Activated naive CD4-positive, alpha-beta T cell treated with anti-CD3 and anti-CD28 coated beads for 36 hours (primary cell): ENCODE results near the gene ZHX3. TPM values are rescaled to one million over a fixed set of nuclear protein-coding genes. Genes with fewer than 3 reads are reported as not detected.

ENCODE experiments used
- CTCF ChIA-PET: fragments of 350-600 bp; sonication (Branson Sonifier 250); formaldehyde crosslinking; loops from one replicate; lab custom pipeline; 2021; ENCODE audit warnings: antibody characterized with exemption; lab: Charles Lee
- DNase-seq: peaks from one replicate; pipeline ENCODE4 v3.0.0-alpha.2; 2020
- H3K27ac Mint-ChIP-seq: one replicate; pipeline ENCODE4 v1.8.0; 2021; ENCODE audit warnings: mild to moderate bottlenecking, mixed read lengths
- H3K27me3 Mint-ChIP-seq: one replicate; pipeline ENCODE4 v1.8.0; 2021; ENCODE audit warnings: low read depth, mixed read lengths
- H3K36me3 Mint-ChIP-seq: one replicate; pipeline ENCODE4 v1.8.0; 2021; ENCODE audit warnings: low read depth, mixed read lengths
- H3K4me1 Mint-ChIP-seq: one replicate; pipeline ENCODE4 v1.8.0; 2021; ENCODE audit warnings: low read depth, mixed read lengths
- H3K4me3 Mint-ChIP-seq: one replicate; pipeline ENCODE4 v1.8.0; 2021; ENCODE audit warnings: mild to moderate bottlenecking, moderate library complexity, mixed read lengths
- H3K9me3 Mint-ChIP-seq: one replicate; pipeline ENCODE4 v1.8.0; 2021; ENCODE audit warnings: mixed read lengths
- intact Hi-C: fragments of 100-400 bp; cut with micrococcal nuclease; formaldehyde crosslinking; loops from one replicate; pipeline ENCODE4 v1.15.1; 2023
- total RNA-seq, 2 experiments: library from RNA; stranded (reverse); gene quantifications; one replicate each; pipeline ENCODE4 v1.2.3, GENCODE V29; 2021

Gene ZHX3
- total RNA-seq, 2 experiments from 2014 or later = 9.4 to 9.9 TPM

GRCh38 chr20:41140226-41141133 lies 177.1 kb downstream of the ZHX3 start:
- intact Hi-C loops = no loop called here
- Mint-ChIP-seq H3K27me3 (no peaks in the 10 kb centered on the region), H3K4me1 (peaks cover 74% of the 10 kb centered on the region), H3K4me3 (peak overlapping the region; percentile 85), H3K36me3 (peaks cover 14% of the 10 kb centered on the region), H3K27ac (peak overlapping the region; percentile 94), H3K9me3 (no peaks in the 10 kb centered on the region)
- DNase-seq = peak; percentile 52
- CTCF ChIA-PET = interaction anchor here (1.2 to 4.7 kb wide), 5 partner anchors 9 to 32 kb away, joined by 3 to 32 read pairs (median 11); no protein-coding TSS in a partner anchor

DNA sequence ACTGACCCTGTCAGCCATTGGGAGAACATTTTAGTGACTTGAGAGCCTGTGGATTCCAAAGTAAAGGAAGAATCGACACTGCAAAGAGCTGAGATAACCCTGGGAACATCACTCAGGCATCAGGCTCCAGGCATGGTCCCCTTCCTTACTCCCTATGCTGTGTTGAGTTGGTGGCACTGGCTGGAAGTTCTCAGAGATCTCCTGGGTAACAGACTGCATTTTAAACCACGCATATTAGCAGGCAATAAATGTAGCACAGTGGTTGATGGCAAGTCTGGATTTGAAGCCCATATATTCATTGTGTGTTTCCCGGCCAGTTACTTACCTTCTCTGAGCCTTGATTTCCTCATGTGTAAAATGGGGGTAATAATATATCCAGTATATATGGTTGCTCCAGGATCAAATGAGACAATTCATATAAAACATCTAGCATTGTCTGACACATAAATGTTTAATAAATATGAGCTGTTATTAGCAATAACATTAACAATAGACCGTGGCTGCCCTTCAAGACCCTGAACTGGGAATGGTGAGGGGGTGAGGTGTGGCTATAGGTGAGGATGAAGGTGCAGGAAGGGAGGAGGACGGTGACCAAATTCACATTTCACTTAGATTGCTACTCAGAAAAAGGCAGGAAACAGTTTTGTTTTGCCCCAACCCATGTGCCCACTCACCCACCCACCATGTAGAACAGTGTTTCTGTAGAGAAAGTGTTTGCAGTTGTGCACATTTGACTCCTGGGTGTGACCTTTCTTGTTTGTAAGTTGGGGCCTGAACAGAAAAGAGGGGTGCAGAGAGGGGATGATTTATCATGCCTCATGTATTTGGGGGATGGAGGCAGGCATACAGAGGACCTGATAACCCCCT lies 178.1 kb downstream of the ZHX3 start:
- CTCF ChIA-PET = interaction anchor here (1.0 to 3.2 kb wide), 6 partner anchors 8 to 33 kb away, joined by 5 to 16 read pairs (median 6); no protein-coding TSS in a partner anchor
- H3K4me1 Mint-ChIP-seq = peaks cover 74% of the 10 kb centered on the region
- H3K9me3 Mint-ChIP-seq = no peaks in the 10 kb centered on the region
- H3K27ac Mint-ChIP-seq = peak overlapping the region; percentile 94
- H3K27me3 Mint-ChIP-seq = no peaks in the 10 kb centered on the region
- peak; percentile 45 for DNase-seq
- intact Hi-C loops = loop anchor here (5.0 kb wide), 3 partner anchors 33 to 478 kb away; partner anchors contain the start of gene CHD6
- H3K36me3 Mint-ChIP-seq = peaks cover 11% of the 10 kb centered on the region
- peak overlapping the region; percentile 85 for H3K4me3 Mint-ChIP-seq

DNA sequence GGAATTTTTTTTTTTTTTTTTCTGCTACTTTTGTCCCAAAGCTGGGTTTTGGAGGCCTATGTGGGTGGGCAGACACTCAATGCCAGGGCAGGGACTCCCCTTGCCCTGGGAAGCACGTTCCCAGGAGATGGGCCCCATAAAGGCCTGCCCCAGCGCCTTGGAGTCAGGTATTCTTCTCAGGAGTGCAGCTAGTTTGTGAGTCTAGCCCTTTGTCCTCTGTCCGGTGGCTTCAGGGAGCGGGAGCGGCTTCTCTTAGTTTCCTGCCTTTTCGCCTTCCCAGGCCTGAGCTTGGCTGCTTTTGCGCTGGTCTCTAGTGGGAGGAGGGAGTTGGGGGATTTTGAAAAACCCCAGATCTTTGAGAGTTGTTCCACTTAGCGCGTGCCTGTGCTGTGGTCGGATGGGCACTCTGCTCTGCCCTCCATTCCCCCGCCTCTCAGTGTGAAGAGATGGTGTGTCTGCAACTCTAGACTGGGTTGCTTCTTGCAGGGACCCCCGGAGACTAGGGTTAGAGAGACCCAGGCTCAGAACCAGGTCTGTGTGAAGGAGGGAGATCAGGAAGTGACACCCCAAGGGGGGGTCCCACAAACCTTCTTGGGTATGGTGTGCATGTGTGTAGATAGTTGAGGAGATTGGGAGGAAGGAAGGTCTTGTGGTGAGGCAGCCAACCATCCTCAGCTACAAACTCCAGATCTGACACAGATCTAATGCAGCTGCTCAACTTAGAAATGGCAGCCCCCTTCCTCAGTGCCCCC lies 178.9 kb downstream of the ZHX3 start:
- Mint-ChIP-seq H3K9me3 (no peaks in the 10 kb centered on the region), H3K4me3 (peak overlapping the region; percentile 85), H3K36me3 (peaks cover 6% of the 10 kb centered on the region), H3K27me3 (no peaks in the 10 kb centered on the region), H3K4me1 (peaks cover 73% of the 10 kb centered on the region), H3K27ac (peak overlapping the region; percentile 94)
- DNase-seq = peak; percentile 66
- CTCF ChIA-PET = interaction anchor here (0.6 to 3.2 kb wide), 10 partner anchors 7 to 184 kb away, joined by 3 to 16 read pairs (median 5); no protein-coding TSS in a partner anchor
- intact Hi-C loops = loop anchor here (5.0 kb wide), 3 partner anchors 34 to 479 kb away; partner anchors contain the start of gene CHD6

DNA sequence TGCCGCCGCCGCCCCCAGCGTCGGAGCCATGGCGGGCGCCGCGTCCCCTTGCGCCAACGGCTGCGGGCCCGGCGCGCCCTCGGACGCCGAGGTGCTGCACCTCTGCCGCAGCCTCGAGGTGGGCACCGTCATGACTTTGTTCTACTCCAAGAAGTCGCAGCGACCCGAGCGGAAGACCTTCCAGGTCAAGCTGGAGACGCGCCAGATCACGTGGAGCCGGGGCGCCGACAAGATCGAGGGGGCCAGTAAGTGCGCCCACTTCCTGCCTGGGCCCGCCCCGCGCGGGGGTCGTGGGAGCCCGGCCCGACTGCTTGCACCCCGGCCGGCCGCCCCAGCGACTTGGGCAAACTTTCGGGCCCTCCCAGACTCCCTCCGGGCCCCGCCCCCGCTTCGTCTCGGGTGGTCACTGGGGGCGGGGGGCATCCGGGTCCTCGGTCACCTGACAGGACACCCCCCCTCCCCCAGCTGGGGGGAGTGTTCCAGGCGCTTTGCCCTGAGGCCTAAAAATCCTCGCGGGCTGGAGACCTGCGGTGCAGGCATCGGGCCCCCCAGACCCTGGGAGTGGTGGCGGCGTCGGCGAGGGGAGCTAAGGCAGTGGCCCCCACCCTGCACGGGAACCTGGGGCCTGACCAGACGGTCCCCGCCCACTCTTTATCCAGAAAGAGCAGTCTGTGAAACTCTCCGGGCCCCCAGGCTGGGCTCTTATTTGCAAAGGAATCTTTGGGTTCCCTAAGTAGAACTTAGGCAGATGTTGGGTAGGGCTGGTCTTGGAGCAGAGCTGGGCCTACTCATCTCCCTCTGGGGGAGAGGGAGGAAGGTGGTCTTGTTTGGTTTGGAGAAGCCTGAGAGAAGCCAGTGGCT lies 179.7 kb downstream of the ZHX3 start:
- DNase-seq = peak; percentile 73
- Mint-ChIP-seq H3K4me3 (peak overlapping the region; percentile 85), H3K9me3 (no peaks in the 10 kb centered on the region), H3K27me3 (no peaks in the 10 kb centered on the region), H3K27ac (peak overlapping the region; percentile 94), H3K36me3 (peaks cover 6% of the 10 kb centered on the region), H3K4me1 (peaks cover 69% of the 10 kb centered on the region)
- intact Hi-C loops = loop anchor here (1.0 to 5.0 kb wide), 7 partner anchors 19 to 555 kb away; partner anchors contain the start of genes CHD6 and TOP1
- CTCF ChIA-PET = interaction anchor here (0.6 to 3.2 kb wide), 9 partner anchors 10 to 185 kb away, joined by 3 to 16 read pairs (median 5); no protein-coding TSS in a partner anchor

DNA sequence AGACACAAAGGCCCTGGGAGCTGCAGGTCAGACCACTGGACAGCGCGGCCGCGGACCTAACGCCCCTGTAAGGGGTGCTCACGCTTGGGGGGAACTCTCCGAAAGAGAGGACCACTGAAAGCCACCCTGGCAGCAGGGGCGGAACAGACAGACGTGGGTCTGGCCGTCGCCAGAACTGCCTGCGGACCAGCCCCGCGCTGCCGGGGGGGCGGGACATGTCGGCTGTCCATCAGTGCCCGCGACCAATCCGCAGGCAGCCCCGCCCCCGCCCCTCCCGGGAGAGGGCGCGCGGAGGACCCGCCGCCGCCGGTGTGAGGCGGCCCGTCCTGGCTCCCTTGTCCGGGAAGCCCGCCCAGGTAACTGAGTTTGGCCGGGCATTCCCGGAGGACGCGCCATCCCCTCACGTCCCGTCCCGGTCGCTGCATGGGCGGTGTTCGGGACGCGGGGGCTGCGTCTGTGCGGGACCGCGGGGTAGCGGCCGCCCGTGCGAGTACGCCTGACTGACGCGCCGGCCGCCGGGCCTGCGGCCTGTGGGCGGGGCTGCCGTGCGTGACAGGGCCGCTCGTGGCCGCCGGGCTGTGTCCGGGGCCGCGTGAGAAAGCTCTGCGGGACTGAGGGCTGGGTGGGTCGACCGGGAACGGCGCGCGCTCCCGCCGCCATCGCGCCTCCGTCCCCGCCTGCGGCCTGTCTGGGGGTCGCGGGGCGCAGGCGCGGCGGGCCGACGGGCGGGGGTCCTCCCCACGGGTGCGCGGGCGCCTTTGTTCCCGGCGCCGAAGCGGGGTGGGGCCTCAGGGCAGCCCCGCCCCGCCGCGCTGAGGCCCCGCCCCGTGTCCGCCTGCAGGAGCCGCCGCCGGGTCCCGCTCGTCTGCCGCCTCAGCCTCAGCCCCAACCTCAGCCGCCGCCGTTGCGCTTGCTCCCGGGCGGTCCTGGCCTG lies 180.6 kb downstream of the ZHX3 start, which contains the start of gene PLCG1:
Gene PLCG1, plus strand, starts transcription at position 864 of the 934 bp plus-strand sequence. CDS start 99 bp downstream, outside the sequence.
- H3K27ac Mint-ChIP-seq = peak within 1 kb of the TSS; percentile 94
- peaks cover 63% of the 10 kb centered on the region for H3K4me1 Mint-ChIP-seq
- H3K36me3 Mint-ChIP-seq = peaks cover 6% of the 10 kb centered on the region
- intact Hi-C loops = loop anchor here (1.0 to 5.0 kb wide), 7 partner anchors 20 to 556 kb away; partner anchors contain the start of genes CHD6 and TOP1
- DNase-seq = peak; percentile 86
- no peaks in the 10 kb centered on the region for H3K27me3 Mint-ChIP-seq
- H3K9me3 Mint-ChIP-seq = no peaks in the 10 kb centered on the region
- CTCF ChIA-PET = interaction anchor here (1.1 to 5.2 kb wide), 11 partner anchors 9 to 202 kb away, joined by 4 to 77 read pairs (median 15); partner anchors contain the start of gene LPIN3
- peak within 1 kb of the TSS; percentile 85 for H3K4me3 Mint-ChIP-seq

GRCh38 chr20:41135888-41136679 lies 181.4 kb downstream of the ZHX3 start:
- CTCF ChIA-PET = interaction anchor here (0.7 to 5.2 kb wide), 27 partner anchors 10 to 203 kb away, joined by 3 to 77 read pairs (median 7); partner anchors contain the start of gene LPIN3

DNA sequence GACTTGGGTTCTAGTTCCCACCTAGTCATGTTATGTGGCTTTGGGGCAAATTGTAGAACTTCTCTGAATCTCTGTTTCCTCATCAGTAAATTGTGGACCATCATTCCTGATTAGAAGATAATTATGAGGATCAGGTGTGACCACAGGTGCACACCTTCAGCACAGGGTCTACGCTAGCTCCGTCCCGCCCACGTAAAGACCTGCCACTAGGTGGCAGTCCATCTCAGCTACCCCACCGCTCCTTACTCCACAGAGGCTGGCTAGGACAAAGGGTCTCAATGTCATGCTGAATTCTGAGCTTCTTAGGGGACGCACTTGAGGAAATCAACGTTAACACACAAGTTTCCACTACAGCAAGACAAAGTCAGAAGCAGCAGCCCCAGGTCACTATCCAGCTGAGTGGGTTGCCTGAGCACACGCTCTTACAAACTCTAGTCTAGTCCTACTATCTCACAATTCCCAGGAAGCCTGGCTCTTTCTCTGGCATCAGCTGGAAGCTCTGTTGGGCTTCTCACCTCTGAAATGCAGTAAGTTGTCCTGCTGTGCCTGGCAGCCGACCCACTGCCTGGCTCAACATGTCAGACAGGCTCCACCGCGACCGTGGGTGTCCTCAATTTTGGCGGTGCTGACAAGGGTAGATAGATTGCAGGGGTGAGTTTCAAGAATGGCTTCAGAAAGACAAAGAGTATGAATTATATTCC lies 182.2 kb downstream of the ZHX3 start:
- Mint-ChIP-seq H3K27me3 (no peaks in the 10 kb centered on the region), H3K4me3 (peak overlapping the region; percentile 71), H3K36me3 (peaks cover 5% of the 10 kb centered on the region), H3K4me1 (peaks cover 59% of the 10 kb centered on the region), H3K9me3 (no peaks in the 10 kb centered on the region), H3K27ac (no peak overlapping the region)
- CTCF ChIA-PET = interaction anchor here (0.7 to 5.2 kb wide), 30 partner anchors 10 to 281 kb away, joined by 3 to 77 read pairs (median 6); partner anchors contain the start of gene LPIN3
- DNase-seq = peak; percentile 76
- intact Hi-C loops = loop anchor here (1.0 to 5.0 kb wide), 6 partner anchors 37 to 482 kb away; partner anchors contain the start of genes CHD6, LPIN3 and ZHX3

More at GRCh38 chr20:41135888-41136679, 181.4 kb downstream of the ZHX3 start:
- H3K9me3 Mint-ChIP-seq = no peaks in the 10 kb centered on the region
- peak overlapping the region; percentile 71 for H3K4me3 Mint-ChIP-seq
- no peak for DNase-seq
- H3K27ac Mint-ChIP-seq = peak overlapping the region; percentile 65
- peaks cover 63% of the 10 kb centered on the region for H3K4me1 Mint-ChIP-seq
- intact Hi-C loops = loop anchor here (1.0 to 5.0 kb wide), 8 partner anchors 36 to 557 kb away; partner anchors contain the start of genes CHD6, LPIN3 and ZHX3
- no peaks in the 10 kb centered on the region for H3K27me3 Mint-ChIP-seq
- peaks cover 6% of the 10 kb centered on the region for H3K36me3 Mint-ChIP-seq

- CTCF ChIA-PET = interaction anchor here (0.5 to 5.2 kb wide), 37 partner anchors 8 to 281 kb away, joined by 3 to 77 read pairs (median 5); partner anchors contain the start of gene LPIN3
- Mint-ChIP-seq H3K4me3 (no peak overlapping the region), H3K4me1 (peaks cover 52% of the 10 kb centered on the region), H3K27ac (no peak overlapping the region), H3K9me3 (no peaks in the 10 kb centered on the region), H3K36me3 (peaks cover 2% of the 10 kb centered on the region), H3K27me3 (no peaks in the 10 kb centered on the region)
- no peak for DNase-seq
- intact Hi-C loops = loop anchor here (1.0 to 5.0 kb wide), 6 partner anchors 38 to 483 kb away; partner anchors contain the start of genes CHD6, LPIN3 and ZHX3
Measured at GRCh38 chr20:41134362-41135186, 183.0 kb downstream of the ZHX3 start.
